H1 (cell line): Measurements from ENCODE around the gene TMTC2. TPM values are rescaled to one million over a fixed set of nuclear protein-coding genes. Genes with fewer than 3 reads are reported as not detected.

Experiments
- CTCF ChIA-PET: fragments of 300-600 bp; sonication (Branson Sonifier 250); formaldehyde crosslinking; loops from one replicate; lab custom pipeline; 2021; ENCODE audit not compliant: partially characterized antibody; lab: Charles Lee
- POLR2A ChIA-PET: fragments of 300-600 bp; sonication (Branson Sonifier 250); formaldehyde crosslinking; loops from one replicate; lab custom pipeline; 2021; ENCODE audit warnings: inconsistent platforms; ENCODE audit not compliant: partially characterized antibody; lab: Charles Lee
- DNase-seq, 2 experiments: peaks; one replicate each; pipeline versions ENCODE4 v3.0.0 to v3.0.0-alpha.2; 2010 to 2022; ENCODE audit warnings: low spot score in 2 of 2, low read depth in 1 of 2, mixed read lengths in 1 of 2
- FAIRE-seq: peaks from 2 replicates; lab custom pipeline; 2011; peaks lifted over from hg19 to GRCh38; lab: Jason Lieb, UNC
- H2AFZ ChIP-seq: 2 replicates; pipeline ENCODE4 v1.8.1; 2012; ENCODE audit warnings: low read length, inconsistent platforms
- H2AK5ac ChIP-seq: 2 replicates; pipeline ENCODE4 v1.6.1; 2013; ENCODE audit warnings: low read depth, low read length
- H2BK120ac ChIP-seq: replicated peaks from 2 replicates; pipeline ENCODE3; 2013; ENCODE audit warnings: low read depth, low read length, inconsistent platforms
- H2BK12ac ChIP-seq: 2 replicates; pipeline ENCODE4 v1.6.1; 2013; ENCODE audit warnings: low read depth, low read length
- H2BK15ac ChIP-seq: 2 replicates; pipeline ENCODE4 v1.6.1; 2013; ENCODE audit warnings: low read length
- H2BK20ac ChIP-seq: 2 replicates; pipeline ENCODE4 v1.6.1; 2013; ENCODE audit warnings: low read length
- H2BK5ac ChIP-seq: 2 replicates; pipeline ENCODE4 v1.6.1; 2013; ENCODE audit warnings: low read depth, low read length
- H3K14ac ChIP-seq: 2 replicates; pipeline ENCODE4 v1.6.1; 2013; ENCODE audit warnings: inconsistent platforms; ENCODE audit not compliant: insufficient read length
- H3K18ac ChIP-seq: 2 replicates; pipeline ENCODE4 v1.6.1; 2013; ENCODE audit warnings: low read length; ENCODE audit errors: extremely low read depth
- H3K23ac ChIP-seq: 2 replicates; pipeline ENCODE4 v1.6.1; 2013; ENCODE audit warnings: inconsistent platforms; ENCODE audit not compliant: insufficient read length
- H3K23me2 ChIP-seq: 2 replicates; pipeline ENCODE4 v1.6.1; 2013; ENCODE audit warnings: low read depth, low read length
- H3K27ac ChIP-seq: 2 replicates; pipeline ENCODE4 v1.6.1; 2011; ENCODE audit warnings: low read depth, low read length, inconsistent platforms
- H3K27me3 ChIP-seq, 4 experiments: replicated peaks in 1 of 4; 1 replicate in 1 of 4; 2 replicates in 3 of 4; pipeline versions ENCODE4 v1.6.1 to v1.8.1; 2011 to 2013; ENCODE audit warnings: low read length in 3 of 4, mild to moderate bottlenecking in 3 of 4, inconsistent platforms in 2 of 4, mixed read lengths in 2 of 4, moderate library complexity in 1 of 4; ENCODE audit not compliant: control insufficient read depth in 3 of 4, insufficient read depth in 3 of 4; ENCODE audit errors: extremely low read depth in 1 of 4
- H3K36me3 ChIP-seq, 4 experiments: 2 replicates each; pipeline versions ENCODE4 v1.6.1 to v1.8.1; 2011 to 2013; ENCODE audit warnings: mild to moderate bottlenecking in 4 of 4, low read length in 3 of 4, moderate library complexity in 2 of 4, control low read depth in 1 of 4, inconsistent platforms in 1 of 4; ENCODE audit not compliant: insufficient read depth in 4 of 4, control insufficient read depth in 2 of 4
- H3K4ac ChIP-seq: replicated peaks from 2 replicates; pipeline ENCODE3; 2013; ENCODE audit warnings: low read length, low read depth, mixed read lengths, inconsistent platforms; ENCODE audit not compliant: insufficient read length
- H3K4me1 ChIP-seq, 4 experiments: replicated peaks in 1 of 4; 1 replicate in 1 of 4; 2 replicates in 3 of 4; pipeline versions ENCODE4 v1.6.1 to v1.8.1; 2011 to 2013; ENCODE audit warnings: low read length in 3 of 4, inconsistent platforms in 2 of 4, mixed read lengths in 1 of 4; ENCODE audit not compliant: insufficient read depth in 4 of 4, control insufficient read depth in 3 of 4
- H3K4me2 ChIP-seq, 2 experiments: 2 replicates each; pipeline versions ENCODE4 v1.6.1 to v1.8.1; 2011 to 2013; ENCODE audit warnings: low read depth in 2 of 2, low read length in 2 of 2, control low read depth in 1 of 2, inconsistent platforms in 1 of 2, mild to moderate bottlenecking in 1 of 2; ENCODE audit not compliant: insufficient read depth in 1 of 2
- H3K4me3 ChIP-seq, 4 experiments: fragments of 200-600, 300-600 bp in 1 of 4; sonication (generic), shearing (Covaris generic), sonication (Bioruptor Twin) in 1 of 4; 2 replicates each; pipeline versions ENCODE4 v1.5.1 to v1.8.1; 2011 to 2016; ENCODE audit warnings: low read length in 4 of 4, low read depth in 3 of 4, control low read depth in 2 of 4, inconsistent platforms in 2 of 4, mild to moderate bottlenecking in 2 of 4, mixed read lengths in 1 of 4, moderate library complexity in 1 of 4; ENCODE audit not compliant: insufficient read depth in 2 of 4; ENCODE audit errors: extremely low read depth in 1 of 4
- H3K56ac ChIP-seq: replicated peaks from 2 replicates; pipeline ENCODE3; 2013; ENCODE audit warnings: low read depth, mild to moderate bottlenecking, mixed read lengths, low read length, inconsistent platforms; ENCODE audit not compliant: insufficient read length
- H3K79me1 ChIP-seq: 2 replicates; pipeline ENCODE4 v1.6.1; 2013; ENCODE audit warnings: low read depth, low read length, control low read depth
- H3K79me2 ChIP-seq, 2 experiments: 2 replicates each; pipeline versions ENCODE4 v1.6.1 to v1.8.1; 2012 to 2013; ENCODE audit warnings: low read length in 2 of 2, mild to moderate bottlenecking in 2 of 2, inconsistent platforms in 1 of 2; ENCODE audit not compliant: insufficient read depth in 2 of 2, control insufficient read depth in 1 of 2
- H3K9ac ChIP-seq, 4 experiments: replicated peaks in 1 of 4; 1 replicate in 1 of 4; 2 replicates in 3 of 4; pipeline versions ENCODE4 v1.6.1 to v1.8.1; 2011 to 2013; ENCODE audit warnings: low read depth in 3 of 4, low read length in 3 of 4, control low read depth in 2 of 4, mild to moderate bottlenecking in 2 of 4, moderate library complexity in 2 of 4, inconsistent platforms in 1 of 4; ENCODE audit errors: extremely low read depth in 1 of 4
- H3K9me3 ChIP-seq, 2 experiments: 2 replicates each; pipeline versions ENCODE4 v1.6.1 to v1.8.1; 2012 to 2013; ENCODE audit warnings: mild to moderate bottlenecking in 2 of 2, moderate library complexity in 2 of 2, control low read depth in 1 of 2, inconsistent platforms in 1 of 2, low read depth in 1 of 2, low read length in 1 of 2, mixed read lengths in 1 of 2; ENCODE audit not compliant: insufficient read depth in 2 of 2
- H4K20me1 ChIP-seq, 2 experiments: replicated peaks in 1 of 2; 2 replicates each; pipeline versions ENCODE3 to v1.8.1; 2011 to 2013; ENCODE audit warnings: inconsistent platforms in 2 of 2, low read length in 2 of 2, mild to moderate bottlenecking in 1 of 2; ENCODE audit not compliant: insufficient read depth in 2 of 2, control insufficient read depth in 1 of 2
- H4K5ac ChIP-seq: 2 replicates; pipeline ENCODE4 v1.6.1; 2013; ENCODE audit warnings: low read length, low read depth, mixed read lengths, inconsistent platforms; ENCODE audit not compliant: insufficient read length
- H4K8ac ChIP-seq: 2 replicates; pipeline ENCODE4 v1.8.0; 2013; ENCODE audit warnings: mild to moderate bottlenecking, moderate library complexity, low read length, inconsistent platforms; ENCODE audit not compliant: insufficient read depth; ENCODE audit errors: extremely low read depth
- H4K91ac ChIP-seq: replicated peaks from 2 replicates; pipeline ENCODE3; 2013; ENCODE audit warnings: low read length, mixed read lengths, inconsistent platforms; ENCODE audit not compliant: insufficient read length
- CREB1 ChIP-seq: IDR thresholded peaks from 2 replicates; pipeline ENCODE4 v1.6.1; 2012; ENCODE audit warnings: inconsistent platforms
- EGR1 ChIP-seq: IDR thresholded peaks from 2 replicates; pipeline ENCODE4 v1.6.1; 2011; ENCODE audit warnings: low read depth, low read length, borderline replicate concordance
- EZH2 ChIP-seq: fragments of 200-600 bp; sonication (generic); IDR thresholded peaks from 2 replicates; pipeline ENCODE4 v1.7.1; 2012; ENCODE audit warnings: low read depth, mild to moderate bottlenecking, moderate library complexity, low read length, inconsistent platforms; ENCODE audit not compliant: severe bottlenecking
- KDM4A ChIP-seq: IDR thresholded peaks from one replicate; pipeline ENCODE4 v1.7.1; 2012; ENCODE audit warnings: low read depth, mild to moderate bottlenecking, moderate library complexity, low read length, inconsistent platforms; ENCODE audit not compliant: severe bottlenecking
- NANOG ChIP-seq: IDR thresholded peaks from 2 replicates; pipeline ENCODE4 v1.6.1; 2011; ENCODE audit warnings: low read length, low read depth, mild to moderate bottlenecking, inconsistent platforms; ENCODE audit not compliant: insufficient read depth, poor library complexity, severe bottlenecking
- NRF1 ChIP-seq: IDR thresholded peaks from 2 replicates; pipeline ENCODE4 v1.6.1; 2011; ENCODE audit warnings: mild to moderate bottlenecking, low read depth, low read length, improper control_type of control experiment
- RAD21 ChIP-seq, 2 experiments: IDR thresholded peaks in 1 of 2; conservative IDR thresholded peaks in 1 of 2; 2 replicates each; pipeline ENCODE4 v1.6.1; 2011; ENCODE audit warnings: low read depth in 2 of 2, low read length in 2 of 2, improper control_type of control experiment in 1 of 2, inconsistent platforms in 1 of 2, mild to moderate bottlenecking in 1 of 2, moderate library complexity in 1 of 2
- SP1 ChIP-seq: IDR thresholded peaks from 2 replicates; pipeline ENCODE4 v1.6.1; 2011; ENCODE audit warnings: low read depth, low read length
- SP4 ChIP-seq: IDR thresholded peaks from 2 replicates; pipeline ENCODE4 v1.6.1; 2012; ENCODE audit warnings: low read length, inconsistent platforms
- SUZ12 ChIP-seq: fragments of 200-600 bp; sonication (generic); IDR thresholded peaks from 2 replicates; pipeline ENCODE4 v1.6.1; 2012; ENCODE audit warnings: mild to moderate bottlenecking, inconsistent platforms, low read length, moderate library complexity, mixed read lengths
- TBP ChIP-seq: IDR thresholded peaks from 2 replicates; pipeline ENCODE4 v1.6.1; 2011; ENCODE audit warnings: low read depth, low read length, improper control_type of control experiment
- ZNF274 ChIP-seq: IDR thresholded peaks from 2 replicates; pipeline ENCODE4 v1.7.0; 2012; ENCODE audit warnings: low read length, borderline replicate concordance; ENCODE audit errors: extremely low read depth
- polyA plus RNA-seq, 7 experiments: library from polyadenylated mRNA; depleted of rRNA in 3 of 7; stranded (reverse) in 5 of 7; unstranded in 2 of 7; fragments of >200 nt in 5 of 7; fragments of 200-250 nt in 2 of 7; gene quantifications; 1 replicate in 5 of 7; 2 replicates in 1 of 7; 4 replicates in 1 of 7; pipeline versions ENCODE4 v1.2.1 to v1.2.3, GENCODE V29; 2011 to 2013; ENCODE audit warnings: missing spikeins in 2 of 7, mixed read lengths in 2 of 7
- total RNA-seq: library from RNA; stranded (reverse); fragmentation: NEBNext Ultra II Directional; extraction: Animal tissue kit (Norgen Biotek cat#: 25700); gene quantifications from 2 replicates; pipeline ENCODE4 v1.2.1, GENCODE V29; 2021
- TF ChIP-seq, protein P1 (sequence below): IDR thresholded peaks from 2 replicates; pipeline ENCODE4 v1.6.1; 2012; ENCODE audit warnings: low read length, inconsistent platforms

TMTC2 gene
- total and polyA plus RNA-seq, 2 of the 8 experiments (the other 6 are each of a cell fraction or from before 2014, with no cell fraction given), result 2.3 to 3.9 TPM

GRCh38 chr12:82996168-82996812, 309.6 kb downstream of the TMTC2 start:
- FAIRE-seq (no peak), DNase-seq (no peak)
- H3K4me2 ChIP-seq, result no peak overlapping the region
- H2BK120ac ChIP-seq, result no peak overlapping the region
- H3K23me2 ChIP-seq, result no peaks in the 10 kb centered on the region
- no peaks in the 10 kb centered on the region for H3K4me1 ChIP-seq
- no peaks in the 10 kb centered on the region for H4K20me1 ChIP-seq
- no peak overlapping the region for H4K5ac ChIP-seq
- ChIA-PET CTCF (interaction anchor here (0.7 to 1.4 kb wide), 4 partner anchors 67 to 393 kb away, joined by 3 to 5 read pairs (median 3); no protein-coding TSS in a partner anchor), POLR2A (no interaction called here)
- no peak overlapping the region for H2AFZ ChIP-seq
- no peak overlapping the region for H4K91ac ChIP-seq
- H3K14ac ChIP-seq, result no peak overlapping the region
- H2BK15ac ChIP-seq, result no peak overlapping the region
- no peak overlapping the region for H2BK5ac ChIP-seq
- H3K27me3 ChIP-seq, result no peaks in the 10 kb centered on the region
- H2BK20ac ChIP-seq, result no peak overlapping the region
- no peak overlapping the region for H3K56ac ChIP-seq
- H2BK12ac ChIP-seq, result no peak overlapping the region
- no peaks in the 10 kb centered on the region for H3K79me2 ChIP-seq
- H4K8ac ChIP-seq, result no peak overlapping the region
- no peak overlapping the region for H3K18ac ChIP-seq
- H3K27ac ChIP-seq, result no peak overlapping the region
- no peak overlapping the region for H2AK5ac ChIP-seq
- no peak overlapping the region for H3K23ac ChIP-seq
- H3K36me3 ChIP-seq, result peaks cover 0 to 5% (median 0%) of the 10 kb centered on the region in 4 experiments; a peak in 1 of 8 replicates
- H3K4ac ChIP-seq, result no peak overlapping the region
- no peak overlapping the region for H3K4me3 ChIP-seq
- H3K9me3 ChIP-seq, result peaks cover 0 to 5% of the 10 kb centered on the region in 2 experiments; a peak in 1 of 4 replicates
- H3K79me1 ChIP-seq, result no peaks in the 10 kb centered on the region
- no peak overlapping the region for H3K9ac ChIP-seq
- TF ChIP-seq EGR1, result no peak
- TF ChIP-seq, protein P1, sequence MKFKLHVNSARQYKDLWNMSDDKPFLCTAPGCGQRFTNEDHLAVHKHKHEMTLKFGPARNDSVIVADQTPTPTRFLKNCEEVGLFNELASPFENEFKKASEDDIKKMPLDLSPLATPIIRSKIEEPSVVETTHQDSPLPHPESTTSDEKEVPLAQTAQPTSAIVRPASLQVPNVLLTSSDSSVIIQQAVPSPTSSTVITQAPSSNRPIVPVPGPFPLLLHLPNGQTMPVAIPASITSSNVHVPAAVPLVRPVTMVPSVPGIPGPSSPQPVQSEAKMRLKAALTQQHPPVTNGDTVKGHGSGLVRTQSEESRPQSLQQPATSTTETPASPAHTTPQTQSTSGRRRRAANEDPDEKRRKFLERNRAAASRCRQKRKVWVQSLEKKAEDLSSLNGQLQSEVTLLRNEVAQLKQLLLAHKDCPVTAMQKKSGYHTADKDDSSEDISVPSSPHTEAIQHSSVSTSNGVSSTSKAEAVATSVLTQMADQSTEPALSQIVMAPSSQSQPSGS, result no peak
- no peak for TF ChIP-seq RAD21 (IDR thresholded peaks at IDR 0.05 in 1 of 2, conservative IDR thresholded peaks at IDR 0.05 in 1 of 2; ENCODE audit: low read depth in 2 of 2, low read length in 2 of 2)
- no peak for TF ChIP-seq SP4
- no peak for TF ChIP-seq SUZ12
- TF ChIP-seq SP1, result no peak
- TF ChIP-seq TBP, result no peak
- TF ChIP-seq ZNF274, result no peak
- no peak for TF ChIP-seq EZH2
- TF ChIP-seq NANOG, result no peak
- TF ChIP-seq KDM4A, result no peak
- no peak for TF ChIP-seq NRF1
- no peak for TF ChIP-seq CREB1
